HG03175 (cell line): Measurements from ENCODE around the gene IGFBP2.

Experiments used
- ATAC-seq: cut with Tn5 transposase; IDR thresholded peaks from one replicate; pipeline ENCODE4 v1.9.1; 2021; ENCODE audit warnings: mild to moderate bottlenecking, moderate library complexity; ENCODE audit not compliant: unreplicated experiment

IGFBP2 gene

GRCh38 chr2:216700088-216700567 lies 66.9 kb downstream of the IGFBP2 start:
- no peak for ATAC-seq

- ATAC-seq = no peak
These were observed 67.6 kb downstream of the IGFBP2 start for GRCh38 chr2:216700781-216701180.

GRCh38 chr2:216701544-216701943 lies 68.3 kb downstream of the IGFBP2 start:
- no peak for ATAC-seq

- no peak for ATAC-seq
These were observed 69.5 kb downstream of the IGFBP2 start for GRCh38 chr2:216702756-216703155.

- no peak for ATAC-seq
These were observed 77.5 kb downstream of the IGFBP2 start for GRCh38 chr2:216710551-216711301.

GRCh38 chr2:216711348-216711747 lies 78.1 kb downstream of the IGFBP2 start:
- no peak for ATAC-seq

GRCh38 chr2:216713691-216714336 lies 80.6 kb downstream of the IGFBP2 start:
- no peak for ATAC-seq
